Adrenal gland (tissue), 5 donors: ENCODE measurements around the gene UQCC3.

Experiments
- CTCF ChIP-seq, 6 experiments: fragments of 450-650 bp in 4 of 6; fragments of 200-600 bp in 2 of 6; sonication (generic) in 1 of 6; IDR thresholded peaks; 1 replicate in 5 of 6; 2 replicates in 1 of 6; pipeline versions ENCODE4 v1.5.1 to v1.8.0; 2016 to 2021; ENCODE audit warnings: antibody characterized with exemption in 6 of 6, mild to moderate bottlenecking in 2 of 6, moderate library complexity in 1 of 6
- POLR2A ChIP-seq, 2 donors: fragments of 450-650 bp; IDR thresholded peaks; one replicate each; pipeline ENCODE4 v1.6.1; 2017; ENCODE audit warnings: antibody characterized with exemption in 2 of 2, mild to moderate bottlenecking in 2 of 2, moderate library complexity in 1 of 2
- donor health status: DM: no; HTN: no; CAD: no.

GRCh38 chr11:62645671-62645945 lies 25.9 kb upstream of the UQCC3 start:
- no peak for TF ChIP-seq CTCF (IDR thresholded peaks at IDR 0.05)
- no peak for TF ChIP-seq POLR2A (IDR thresholded peaks at IDR 0.05)
